Neural cell (in vitro differentiated cells): ENCODE results near the gene GNAT3.

ENCODE experiments used
- CTCF ChIP-seq: fragments of 450-650 bp; IDR thresholded peaks from 2 replicates; pipeline ENCODE4 v1.5.1; 2014; ENCODE audit warnings: antibody characterized with exemption, mild to moderate bottlenecking, moderate library complexity; ENCODE audit not compliant: poor library complexity, severe bottlenecking
- EP300 ChIP-seq: fragments of 450-650 bp; conservative IDR thresholded peaks from 2 replicates; pipeline ENCODE4 v1.6.1; 2014; ENCODE audit warnings: antibody characterized with exemption, mild to moderate bottlenecking, moderate library complexity; ENCODE audit not compliant: poor library complexity, severe bottlenecking
- EZH2 ChIP-seq: fragments of 200-600, 300-800 bp; shearing (Covaris generic), sonication (generic); IDR thresholded peaks from 2 replicates; pipeline ENCODE4 v1.6.1; 2014; ENCODE audit warnings: antibody characterized with exemption, low read length, borderline replicate concordance, mild to moderate bottlenecking; ENCODE audit not compliant: insufficient read depth, poor library complexity, severe bottlenecking
- MXI1 ChIP-seq: fragments of 450-650 bp; conservative IDR thresholded peaks from 2 replicates; pipeline ENCODE4 v1.6.1; 2014; ENCODE audit warnings: antibody characterized with exemption, mild to moderate bottlenecking; ENCODE audit not compliant: poor library complexity, severe bottlenecking
- RAD21 ChIP-seq: fragments of 450-650 bp; conservative IDR thresholded peaks from 2 replicates; pipeline ENCODE4 v1.6.1; 2014; ENCODE audit warnings: antibody characterized with exemption, mild to moderate bottlenecking, moderate library complexity
- REST ChIP-seq: IDR thresholded peaks from 2 replicates; pipeline ENCODE4 v1.6.1; 2012; ENCODE audit warnings: borderline replicate concordance
- SMC3 ChIP-seq: fragments of 450-650 bp; conservative IDR thresholded peaks from 2 replicates; pipeline ENCODE4 v1.6.1; 2014; ENCODE audit warnings: antibody characterized with exemption, mild to moderate bottlenecking, moderate library complexity; ENCODE audit not compliant: poor library complexity
- TAF1 ChIP-seq: IDR thresholded peaks from 2 replicates; pipeline ENCODE4 v1.6.1; 2012; ENCODE audit warnings: low read depth

- TF ChIP-seq EZH2 (no peak), SMC3 (no peak), RAD21 (no peak), TAF1 (no peak), CTCF (no peak), EP300 (no peak), REST (no peak), MXI1 (no peak)
Measured at GRCh38 chr7:80475383-80475782, 36.5 kb downstream of the GNAT3 start.
